Testis (tissue), 3 donors: ENCODE measurements around the gene FAM210A. TPM values are rescaled to one million over a fixed set of nuclear protein-coding genes. Genes with fewer than 3 reads are reported as not detected.

Experiments used
- DNase-seq: peaks from one replicate; pipeline ENCODE4 v3.0.0-alpha.2; 2019
- H3K27ac ChIP-seq, 2 donors: fragments of 200-600 bp; sonication (generic); one replicate each; pipeline ENCODE4 v1.5.1; 2019
- H3K27me3 ChIP-seq: fragments of 200-600 bp; sonication (generic); one replicate; pipeline ENCODE4 v1.5.1; 2019
- H3K36me3 ChIP-seq: fragments of 200-600 bp; sonication (generic); one replicate; pipeline ENCODE4 v1.5.1; 2017; ENCODE audit warnings: low read depth; ENCODE audit errors: missing control alignments
- H3K4me1 ChIP-seq: fragments of 200-600 bp; sonication (generic); one replicate; pipeline ENCODE4 v1.5.1; 2019
- H3K4me3 ChIP-seq, 2 donors: fragments of 200-600 bp; sonication (generic); one replicate each; pipeline ENCODE4 v1.5.1; 2017 to 2019
- H3K9me3 ChIP-seq: fragments of 200-600 bp; sonication (generic); one replicate; pipeline ENCODE4 v1.5.1; 2017
- CTCF ChIP-seq, 3 experiments: fragments of 450-650 bp in 2 of 3; fragments of 200-600 bp in 1 of 3; sonication (generic) in 1 of 3; IDR thresholded peaks; one replicate each; pipeline ENCODE4 v1.5.1; 2016 to 2019; ENCODE audit warnings: antibody characterized with exemption in 3 of 3, mild to moderate bottlenecking in 2 of 3, moderate library complexity in 1 of 3
- POLR2A ChIP-seq: fragments of 450-650 bp; IDR thresholded peaks from one replicate; pipeline ENCODE4 v1.6.1; 2017; ENCODE audit warnings: antibody characterized with exemption, mild to moderate bottlenecking, moderate library complexity
- WGBS, 2 donors: methylation state at CpG; one replicate each; pipeline ENCODE4 v1.1.5; 2018; 5-methylcytosine and 5-hydroxymethylcytosine counted together
- intact Hi-C: fragments of 100-400 bp; cut with DNase I; formaldehyde crosslinking; loops from one replicate; pipeline ENCODE4 v1.15.1; 2023; ENCODE audit warnings: low total_unique reads
- polyA plus RNA-seq: library from polyadenylated mRNA; stranded (reverse); fragments of 350-450 nt; fragmentation: Illumina TruSeq; extraction: RNeasy Lipid Tissue Mini Kit (QIAGEN cat#74804); gene quantifications from one replicate; pipeline ENCODE4 v1.2.3, GENCODE V29; 2014; ENCODE audit warnings: low read depth, low replicate concordance; ENCODE audit not compliant: insufficient read depth
- small RNA-seq, 2 donors: library from RNA; depleted of rRNA; stranded (forward); fragments of <200 nt; gene quantifications; one replicate each; pipeline ENCODE3, GENCODE V24; 2016
- total RNA-seq, 2 donors: library from RNA; depleted of rRNA; stranded (reverse); fragments of >200 nt; gene quantifications; one replicate each; pipeline ENCODE4 v1.2.3, GENCODE V29; 2016

The FAM210A gene
- total and polyA plus RNA-seq, 3 donors from 2014 or later, result 22.6 to 28.7 (median 24.5) TPM

DNA sequence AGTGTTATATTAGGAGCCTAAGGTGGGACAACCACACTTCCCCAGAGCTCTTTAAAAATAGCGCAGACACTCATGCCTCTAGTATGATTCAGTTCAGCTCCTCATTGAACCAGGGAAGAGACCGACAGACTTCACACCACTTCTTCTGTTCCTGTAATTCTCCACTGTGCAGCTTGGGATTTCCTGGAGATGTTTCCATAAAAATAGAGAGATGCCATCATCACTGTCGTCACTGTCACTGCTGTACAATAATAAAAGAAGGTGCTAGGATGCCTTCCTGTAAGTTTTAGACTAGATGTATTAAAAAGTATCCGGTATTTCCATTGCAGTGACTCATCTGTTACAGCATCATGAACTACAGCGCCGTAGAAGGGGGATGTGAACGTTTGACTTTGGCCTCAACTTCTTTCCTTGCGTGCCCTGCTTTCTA lies 110.9 kb downstream of the FAM210A start:
- H3K36me3 ChIP-seq, result no peaks in the 10 kb centered on the region
- no peak overlapping the region for H3K4me3 ChIP-seq
- DNase-seq, result no peak
- H3K9me3 ChIP-seq, result no peaks in the 10 kb centered on the region
- H3K4me1 ChIP-seq, result peaks cover 8% of the 10 kb centered on the region
- 84 to 91% methylated on average over 8 of the region's 8 CpGs for WGBS, 2 donors
- no peak overlapping the region for H3K27ac ChIP-seq
- intact Hi-C loops, result no loop called here
- H3K27me3 ChIP-seq, result no peaks in the 10 kb centered on the region
- TF ChIP-seq CTCF (IDR thresholded peaks at IDR 0.05), result no peak
- no peak for TF ChIP-seq POLR2A

GRCh38 chr18:13614641-13615288 lies 111.6 kb downstream of the FAM210A start:
- intact Hi-C loops, result no loop called here
- no peak for DNase-seq
- peaks cover 9% of the 10 kb centered on the region for H3K4me1 ChIP-seq

GRCh38 chr18:13613591-13614501 lies 112.5 kb downstream of the FAM210A start:
- no peaks in the 10 kb centered on the region for H3K9me3 ChIP-seq
- 90 to 95% methylated on average over 21 of the region's 21 CpGs for WGBS, 2 donors
- H3K27ac ChIP-seq, result no peak overlapping the region
- H3K36me3 ChIP-seq, result no peaks in the 10 kb centered on the region
- no peaks in the 10 kb centered on the region for H3K27me3 ChIP-seq
- peaks cover 6% of the 10 kb centered on the region for H3K4me1 ChIP-seq
- no peak for TF ChIP-seq POLR2A
- TF ChIP-seq CTCF (IDR thresholded peaks at IDR 0.05), result no peak
- DNase-seq, result peak; percentile 2
- H3K4me3 ChIP-seq, result no peak overlapping the region
- intact Hi-C loops, result no loop called here

More at GRCh38 chr18:13614641-13615288, 111.6 kb downstream of the FAM210A start:
- 68 to 75% methylated on average over 15 to 16 of the region's 16 CpGs for WGBS, 2 donors
- Histone ChIP-seq H3K27ac (no peak overlapping the region), H3K4me3 (no peak overlapping the region), H3K36me3 (no peaks in the 10 kb centered on the region), H3K27me3 (no peaks in the 10 kb centered on the region), H3K9me3 (no peaks in the 10 kb centered on the region)
- no peak for TF ChIP-seq CTCF (IDR thresholded peaks at IDR 0.05)

Small RNAs within 50 kb of the gene (small RNA-seq; reads per million reads assigned to genes)
- gene AP001525.1, result 0 reads per million in 2 donors
- gene RN7SL362P, result 0 reads per million in 2 donors

Other genes starting within 250 kb of the FAM210A start
- 10 to 100 TPM; 30.5 to 31.3 TPM for gene RNMT, start 115 bp upstream of the FAM210A start, total RNA-seq
- 30.9 TPM for gene RNMT, start 115 bp upstream of the FAM210A start, polyA plus RNA-seq
- under 1 TPM; 0.31 to 0.74 TPM for gene MC5R, start 97.6 kb upstream of the FAM210A start, total RNA-seq
- not detected for gene MC5R, start 97.6 kb upstream of the FAM210A start, polyA plus RNA-seq
- not detected for gene MC2R, start 189.0 kb upstream of the FAM210A start, total RNA-seq
- gene MC2R, start 189.0 kb upstream of the FAM210A start, polyA plus RNA-seq, result 0.24 TPM